Stimulated activated CD8-positive, alpha-beta memory T cell treated with anti-CD3 and anti-CD28 coated beads, Interleukin-15, amount 100 ng/mL, for 24 hours (primary cell): ENCODE data around the gene CAPN14.

Experiments used
- DNase-seq: peaks from one replicate; pipeline ENCODE4 v3.0.0-alpha.2; 2020; ENCODE audit warnings: low read depth

CAPN14 gene, protein sequence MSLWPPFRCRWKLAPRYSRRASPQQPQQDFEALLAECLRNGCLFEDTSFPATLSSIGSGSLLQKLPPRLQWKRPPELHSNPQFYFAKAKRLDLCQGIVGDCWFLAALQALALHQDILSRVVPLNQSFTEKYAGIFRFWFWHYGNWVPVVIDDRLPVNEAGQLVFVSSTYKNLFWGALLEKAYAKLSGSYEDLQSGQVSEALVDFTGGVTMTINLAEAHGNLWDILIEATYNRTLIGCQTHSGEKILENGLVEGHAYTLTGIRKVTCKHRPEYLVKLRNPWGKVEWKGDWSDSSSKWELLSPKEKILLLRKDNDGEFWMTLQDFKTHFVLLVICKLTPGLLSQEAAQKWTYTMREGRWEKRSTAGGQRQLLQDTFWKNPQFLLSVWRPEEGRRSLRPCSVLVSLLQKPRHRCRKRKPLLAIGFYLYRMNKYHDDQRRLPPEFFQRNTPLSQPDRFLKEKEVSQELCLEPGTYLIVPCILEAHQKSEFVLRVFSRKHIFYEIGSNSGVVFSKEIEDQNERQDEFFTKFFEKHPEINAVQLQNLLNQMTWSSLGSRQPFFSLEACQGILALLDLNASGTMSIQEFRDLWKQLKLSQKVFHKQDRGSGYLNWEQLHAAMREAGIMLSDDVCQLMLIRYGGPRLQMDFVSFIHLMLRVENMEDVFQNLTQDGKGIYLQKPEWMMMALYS

GRCh38 chr2:31217465-31218200 lies at the start of gene CAPN14:
Gene CAPN14, minus strand, starts transcription at chr2:31217515. Its CDS starts 12,068 bp downstream, at chr2:31205447.
- no peak for DNase-seq

- no peak for DNase-seq
Observed at GRCh38 chr2:31266804-31267203, 49.5 kb upstream of the CAPN14 start.

- no peak for DNase-seq
Observed at GRCh38 chr2:31265234-31265633, 47.9 kb upstream of the CAPN14 start.

DNA sequence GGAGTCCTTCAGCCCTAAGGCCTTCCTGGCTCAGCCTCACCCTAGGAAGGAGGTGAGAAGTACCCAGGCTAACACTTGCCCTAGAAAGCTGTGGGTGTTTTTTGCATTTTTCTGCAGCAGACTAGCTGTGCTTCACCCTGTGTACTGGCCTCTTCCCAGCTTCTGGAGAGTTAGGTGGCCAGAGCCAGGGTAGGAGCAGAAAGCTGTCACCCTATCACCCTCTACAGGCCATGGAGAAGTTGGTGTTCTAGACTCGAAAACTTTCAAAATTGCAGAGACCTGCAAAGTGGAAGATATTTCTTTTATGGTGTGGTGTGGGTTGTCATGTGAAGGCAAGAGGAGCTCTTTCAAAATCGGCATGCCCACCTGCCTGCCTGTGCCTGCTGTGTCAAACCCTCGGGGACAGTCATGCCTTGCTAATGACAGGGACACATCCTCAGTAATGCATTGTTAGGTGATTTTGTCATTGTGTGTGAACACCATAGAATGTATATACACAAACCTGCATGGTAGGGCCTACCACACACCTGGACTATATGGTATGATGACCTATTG lies 46.4 kb upstream of the CAPN14 start:
- DNase-seq = no peak

GRCh38 chr2:31260870-31261269 lies 43.6 kb upstream of the CAPN14 start:
- DNase-seq = no peak

DNA sequence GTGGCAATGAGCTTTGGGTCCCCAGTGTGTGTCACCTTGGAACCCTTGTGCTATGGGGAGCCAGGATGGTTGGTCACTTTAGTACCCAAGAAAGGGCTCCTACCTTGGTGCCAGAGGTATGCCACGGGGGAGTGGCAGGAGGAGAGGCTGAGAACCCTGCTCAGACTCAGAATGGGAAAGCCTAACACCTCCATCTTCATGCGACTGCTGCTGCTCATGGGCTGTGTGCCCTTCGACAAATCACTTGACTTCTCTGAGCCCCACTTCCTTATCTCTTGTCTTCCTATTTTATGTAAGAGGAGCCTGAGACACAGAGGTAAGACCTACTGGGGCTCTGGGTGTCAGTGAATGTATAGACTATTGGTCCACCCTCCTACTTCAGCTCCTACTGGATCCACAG lies 41.8 kb upstream of the CAPN14 start:
- DNase-seq = no peak

DNA sequence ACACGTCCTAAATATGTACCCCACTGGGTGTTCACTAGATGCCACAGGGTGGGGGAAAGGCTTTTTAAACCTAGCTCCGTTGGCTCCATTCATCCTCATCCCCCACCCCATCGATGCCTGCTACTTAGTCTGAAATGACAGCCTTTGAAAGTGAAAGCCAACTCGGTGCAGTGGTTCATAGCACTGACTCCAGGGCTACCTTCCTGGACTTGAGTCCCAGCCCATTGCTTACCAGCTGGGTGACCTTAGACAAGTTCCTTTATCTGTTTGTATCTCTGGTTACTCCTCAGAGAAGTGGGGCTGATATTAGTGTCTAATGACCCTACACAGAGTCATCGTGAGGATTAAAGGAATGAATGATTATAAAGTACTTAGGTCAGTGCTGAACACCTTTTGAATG lies 41.0 kb upstream of the CAPN14 start:
- DNase-seq = no peak

DNA sequence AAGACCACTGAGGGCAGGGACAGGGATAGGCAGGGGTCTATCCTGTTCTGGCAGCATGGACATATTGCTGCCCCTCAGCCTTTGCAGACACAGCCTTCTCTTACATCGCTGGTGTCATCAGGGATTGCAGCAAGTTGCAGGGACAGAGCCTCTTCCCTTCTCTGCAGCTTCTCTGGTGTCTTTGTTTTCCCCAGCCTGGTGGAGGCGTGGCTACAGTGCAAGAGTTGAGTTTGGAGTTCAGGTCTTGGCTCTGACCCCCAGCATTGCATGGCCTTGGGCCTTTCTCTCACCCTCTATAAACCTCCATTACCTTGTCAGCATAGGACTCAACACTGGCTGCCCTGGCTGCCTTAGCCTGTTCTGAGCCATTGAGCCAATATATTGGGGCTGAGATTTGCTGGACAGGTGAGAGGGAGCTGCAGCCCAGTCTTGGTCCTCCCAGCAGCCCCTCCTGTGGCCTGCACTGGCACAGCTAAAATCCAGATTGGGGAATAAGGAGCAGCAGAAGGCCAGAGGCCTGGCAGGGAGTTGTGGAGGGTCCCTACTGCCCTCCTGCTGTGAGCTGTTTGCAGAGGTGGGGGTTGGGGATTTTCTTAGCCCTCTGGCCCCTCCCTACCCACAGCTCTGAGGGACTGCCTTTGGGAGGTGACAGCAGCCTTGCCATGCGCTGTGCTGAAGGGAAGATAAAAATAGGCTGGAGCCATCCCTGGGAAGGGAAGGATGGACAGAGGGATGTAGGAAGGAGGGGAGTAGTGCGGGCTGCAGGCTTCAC lies 39.5 kb upstream of the CAPN14 start:
- no peak for DNase-seq

- no peak for DNase-seq
Observed at GRCh38 chr2:31255911-31256571, 38.7 kb upstream of the CAPN14 start.

GRCh38 chr2:31254237-31255203 lies 37.2 kb upstream of the CAPN14 start:
- DNase-seq = no peak

DNA sequence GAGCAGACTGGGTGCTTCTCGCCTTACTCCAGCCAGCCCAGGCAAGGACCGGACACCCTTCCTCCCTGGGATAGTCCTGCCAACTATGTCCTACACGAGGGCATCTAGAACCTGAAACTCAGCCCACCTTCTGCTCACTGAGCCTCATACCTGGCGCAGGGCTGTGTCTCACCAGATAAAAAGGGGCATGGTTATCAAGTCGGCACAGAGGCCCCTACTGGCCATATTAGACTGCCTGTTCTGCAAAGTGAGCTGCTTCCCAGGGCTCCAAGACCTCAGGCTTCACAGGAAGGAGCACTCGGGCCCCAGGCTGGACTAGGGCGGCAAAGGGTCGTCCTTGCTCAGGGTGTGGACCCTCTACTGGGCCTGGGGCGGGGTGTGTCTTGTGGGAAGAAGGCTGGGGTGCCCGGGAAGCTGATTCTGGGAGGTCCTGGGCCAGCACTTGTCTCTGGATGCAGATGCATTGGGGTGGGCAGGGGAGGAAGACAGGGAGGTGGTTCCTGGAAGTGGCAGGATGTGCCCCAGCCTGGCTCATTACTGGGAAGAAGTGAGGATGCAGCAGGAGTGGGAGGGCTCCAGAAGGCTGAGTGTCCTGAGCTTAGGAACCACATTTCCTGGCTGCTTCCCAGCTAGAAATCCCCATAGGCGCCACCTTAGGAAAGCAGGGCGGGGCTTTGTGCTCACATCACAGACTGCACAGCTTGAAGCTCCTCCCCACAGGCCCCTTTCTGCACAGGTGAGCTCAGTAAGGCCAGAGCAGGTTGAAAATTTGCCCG lies 36.2 kb upstream of the CAPN14 start:
- DNase-seq = no peak

DNA sequence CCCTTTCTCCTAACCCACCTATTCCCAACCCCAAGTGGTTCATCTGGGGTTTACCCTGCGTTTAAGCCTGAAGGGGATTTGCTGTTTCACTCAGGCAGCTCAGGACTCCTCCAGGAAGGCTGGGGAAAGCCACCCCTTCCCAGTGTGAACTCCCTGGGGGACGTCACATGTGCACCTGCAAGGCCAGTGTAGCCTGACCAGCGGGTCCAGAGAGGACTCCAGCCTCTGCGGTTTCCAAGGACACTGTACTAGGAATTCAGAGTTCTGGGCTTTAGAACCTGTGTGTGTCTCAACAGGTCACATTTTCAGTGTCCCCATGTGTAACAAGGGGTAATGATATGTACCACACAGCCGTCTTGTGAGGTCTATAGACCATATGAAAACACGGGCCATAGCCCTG lies 34.5 kb upstream of the CAPN14 start:
- DNase-seq = no peak

DNA sequence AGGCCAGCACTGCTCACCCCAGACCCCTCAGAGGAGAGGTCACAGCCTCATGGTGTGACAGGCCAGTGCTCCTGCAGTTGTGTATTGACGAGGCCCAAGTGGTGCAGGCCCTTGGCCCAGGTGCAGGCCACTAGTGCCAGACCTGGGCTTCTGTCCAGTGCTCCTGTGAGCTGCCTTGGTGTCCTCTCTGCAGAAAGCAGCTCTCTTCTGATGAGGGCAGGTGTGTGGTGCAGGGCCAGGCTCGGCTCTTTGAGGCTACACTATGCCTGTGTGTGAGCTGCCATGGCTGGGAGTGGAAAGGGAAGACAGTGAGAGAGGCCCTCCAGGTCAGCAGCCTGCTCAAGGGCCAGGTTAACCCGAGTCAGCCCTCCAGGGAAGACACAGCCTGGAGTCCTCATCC lies 33.7 kb upstream of the CAPN14 start:
- DNase-seq = no peak

DNA sequence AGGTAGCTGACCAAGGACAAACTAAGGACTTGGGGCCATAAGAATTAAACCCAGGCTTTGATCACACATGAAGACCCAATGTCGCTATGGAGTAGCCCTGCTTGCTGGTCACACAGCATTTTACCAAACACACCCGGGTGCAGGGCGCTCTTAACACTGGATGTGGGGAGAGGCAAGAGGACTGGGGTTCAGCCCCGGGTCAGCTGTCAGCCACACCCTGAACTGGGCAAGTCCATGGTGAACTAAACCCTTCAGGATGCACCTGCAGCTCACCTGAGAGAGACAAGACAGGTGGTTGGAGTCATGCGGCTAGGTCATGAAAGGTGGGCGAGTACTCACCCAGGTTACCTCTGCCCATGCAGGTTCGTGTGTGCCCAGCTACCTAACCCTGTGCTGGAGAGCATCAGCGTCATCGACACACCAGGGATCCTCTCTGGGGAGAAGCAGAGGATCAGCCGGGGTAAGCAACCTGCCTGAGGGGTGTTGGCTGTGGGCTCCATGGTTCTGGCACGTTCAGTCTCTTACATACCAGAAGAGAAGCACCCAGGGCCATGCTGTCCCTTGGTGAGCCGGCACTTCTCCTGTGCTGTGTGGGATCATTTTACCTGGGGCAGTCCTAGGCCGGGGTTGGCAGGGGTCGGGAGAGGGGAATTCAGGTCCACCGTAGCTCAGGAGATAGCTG lies 31.8 kb upstream of the CAPN14 start:
- no peak for DNase-seq

DNA sequence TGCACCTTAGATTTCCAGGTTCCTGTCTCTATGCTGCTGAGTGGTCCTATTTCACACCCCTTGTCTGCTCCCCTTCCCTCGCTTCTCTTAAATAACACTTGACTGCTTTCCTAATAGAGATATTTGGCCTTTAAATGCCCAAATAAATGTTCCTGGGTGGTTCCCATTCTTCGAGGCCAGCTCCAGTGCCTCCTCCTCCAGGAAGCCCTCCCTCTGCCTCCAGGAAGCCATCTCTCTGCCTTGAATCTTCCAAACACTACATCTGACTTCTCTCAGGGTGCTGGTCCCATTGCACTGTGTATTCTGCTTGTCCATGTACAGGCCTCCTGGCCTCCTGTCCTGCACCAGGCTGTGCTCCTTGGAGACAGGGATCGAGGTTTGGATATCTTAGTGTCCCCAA lies 30.8 kb upstream of the CAPN14 start:
- DNase-seq = no peak

- DNase-seq = no peak
Observed at GRCh38 chr2:31247711-31248110, 30.4 kb upstream of the CAPN14 start.

DNA sequence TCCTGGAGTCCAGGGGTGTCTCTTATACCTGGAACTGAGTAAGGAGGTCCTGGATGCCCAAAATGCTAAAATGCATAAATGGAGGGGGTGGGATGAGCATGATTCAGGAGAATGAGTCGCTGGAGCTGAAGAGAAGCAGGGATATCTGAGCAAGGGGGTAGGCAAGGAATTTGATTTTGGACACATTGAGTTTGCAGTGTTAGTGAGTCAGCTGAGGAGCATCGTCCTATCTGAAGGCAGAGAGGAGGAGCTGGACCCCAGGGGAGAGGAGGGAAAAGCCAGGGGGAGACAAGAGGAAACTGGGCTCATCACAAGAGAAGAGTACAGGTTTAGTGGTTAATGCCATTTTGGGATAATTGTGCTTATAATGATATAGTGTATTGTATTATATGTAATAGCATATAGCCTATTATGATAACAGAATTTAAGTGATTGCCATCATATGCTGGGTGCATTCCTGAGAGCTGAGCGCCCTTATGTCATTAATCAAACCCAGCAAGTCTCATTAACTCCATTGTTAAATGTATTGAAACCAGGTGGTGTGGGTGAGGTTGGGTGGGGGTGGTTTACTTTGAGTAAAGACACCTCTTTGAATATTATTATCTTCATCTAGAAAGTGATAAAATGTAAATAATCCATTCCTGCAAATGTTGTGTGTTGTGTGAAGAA lies 29.0 kb upstream of the CAPN14 start:
- no peak for DNase-seq

DNA sequence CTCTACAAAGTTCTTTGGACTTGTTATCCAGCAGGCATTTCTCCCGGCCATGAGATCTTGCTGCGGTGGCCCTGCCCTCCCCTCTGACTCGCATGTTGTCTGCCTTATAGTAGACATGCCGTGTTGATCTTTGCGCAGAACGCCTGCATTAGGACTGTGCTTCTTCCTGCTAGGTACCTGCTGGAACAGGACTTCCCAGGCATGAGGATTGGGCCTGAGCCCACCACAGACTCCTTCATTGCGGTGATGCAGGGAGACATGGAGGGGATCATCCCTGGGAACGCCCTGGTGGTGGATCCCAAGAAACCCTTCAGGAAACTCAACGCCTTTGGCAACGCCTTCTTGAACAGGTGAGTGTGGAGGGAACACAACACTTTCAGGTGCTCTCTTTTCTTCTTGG lies 26.8 kb upstream of the CAPN14 start:
- no peak for DNase-seq
